Heart left ventricle (tissue), 16 donors: Measurements from ENCODE around the gene NTHL1. TPM values are rescaled to one million over a fixed set of nuclear protein-coding genes. Genes with fewer than 3 reads are reported as not detected.

ENCODE experiments used
- ATAC-seq, 4 donors: fragments of 200-7000 bp; cut with Tn5 transposase; one replicate each; pipeline ENCODE4 v1.9.1; 2020 to 2022; ENCODE audit warnings: moderate library complexity in 4 of 4, mild to moderate bottlenecking in 3 of 4, moderate number of reproducible peaks in 1 of 4
- DNase-seq, 5 donors: peaks; one replicate each; pipeline ENCODE4 v3.0.0-alpha.2; 2020
- H3K27ac ChIP-seq, 12 donors: fragments of 200-600 bp; sonication (generic) in 4 of 12; one replicate each; pipeline versions ENCODE4 v1.5.0 to v1.8.0; 2016 to 2022; ENCODE audit warnings: mild to moderate bottlenecking in 2 of 12
- H3K27me3 ChIP-seq, 9 donors: fragments of 200-600 bp; sonication (generic) in 2 of 9; one replicate each; pipeline versions ENCODE4 v1.5.1 to v1.8.0; 2016 to 2022; ENCODE audit warnings: mild to moderate bottlenecking in 3 of 9
- H3K36me3 ChIP-seq, 9 donors: fragments of 200-600 bp; sonication (generic) in 2 of 9; one replicate each; pipeline versions ENCODE4 v1.5.0 to v1.8.0; 2018 to 2022; ENCODE audit warnings: mild to moderate bottlenecking in 2 of 9
- H3K4me1 ChIP-seq, 12 donors: fragments of 200-600 bp; sonication (generic) in 4 of 12; one replicate each; pipeline versions ENCODE4 v1.5.0 to v1.8.0; 2016 to 2022; ENCODE audit warnings: mild to moderate bottlenecking in 3 of 12
- H3K4me3 ChIP-seq, 12 donors: fragments of 200-600 bp; sonication (generic) in 4 of 12; one replicate each; pipeline versions ENCODE4 v1.5.0 to v1.8.0; 2017 to 2022; ENCODE audit warnings: mild to moderate bottlenecking in 9 of 12, moderate library complexity in 4 of 12
- H3K9me3 ChIP-seq, 12 donors: fragments of 200-600 bp; sonication (generic) in 4 of 12; one replicate each; pipeline versions ENCODE4 v1.5.0 to v1.8.0; 2016 to 2022; ENCODE audit warnings: mild to moderate bottlenecking in 1 of 12
- CTCF ChIP-seq, 12 donors: fragments of 200-600 bp; sonication (generic) in 4 of 12; IDR thresholded peaks; one replicate each; pipeline versions ENCODE4 v1.5.0 to v1.8.0; 2018 to 2022; ENCODE audit warnings: antibody characterized with exemption in 12 of 12, mild to moderate bottlenecking in 5 of 12
- POLR2A ChIP-seq, 2 donors: fragments of 450-650 bp; IDR thresholded peaks; one replicate each; pipeline ENCODE4 v1.6.1; 2017; ENCODE audit warnings: antibody characterized with exemption in 2 of 2, mild to moderate bottlenecking in 2 of 2, moderate library complexity in 2 of 2
- WGBS, 4 donors: extraction: QIAGEN DNeasy Blood & Tissue Kit in 2 of 4; methylation state at CpG; one replicate each; pipeline versions ENCODE4 v1.1.5 to v1.1.7; 2013 to 2018; 5-methylcytosine and 5-hydroxymethylcytosine counted together
- intact Hi-C, 10 donors: fragments of 100-400 bp; cut with DNase I; formaldehyde crosslinking; loops; one replicate each; pipeline versions ENCODE4 v1.11.1 to v1.14.2; 2022
- polyA plus RNA-seq, 2 donors: library from polyadenylated mRNA; stranded (reverse); fragments of 200-250 nt; gene quantifications; one replicate each; pipeline ENCODE4 v1.2.3, GENCODE V29; 2013
- total RNA-seq, 9 donors: library from RNA; depleted of rRNA in 2 of 9; stranded (reverse); fragments of >200 nt in 2 of 9; fragmentation: NEBNext Ultra II Directional in 3 of 9; extraction: Animal tissue kit (Norgen Biotek cat#: 25700) in 3 of 9; gene quantifications; one replicate each; pipeline versions ENCODE4 v1.1.0 to v1.2.4, GENCODE V29; 2016 to 2023
- donor health status: ischemic (EF 13 %, LVEDD 7.1; RV severe dilation, severe dysfunction).
- donor health status: healthy with polysubstance abuse.
- donor health status: DM: no; HTN: yes; CAD: no.
- donor health status: DM: no; HTN: no; CAD: no.
- donor health status: ischemic (EF 25% LVEDD 6.9; RV normal size, moderate dysfunction).
- donor health status: ischemic (EF 25% LVEDD 5.7; RV mildly dilated, moderate dysfunction).
- donor health status: healthy.
- donor health status: DM: yes; HTN: yes; CAD: no.
- donor health status: ischemic (EF 35%, LVEDD 5.7; RV mildly dilated, moderate dysfunction).
- donor health status: nonischemic (EF 11% LVEDD 7.7; RV severe dilation, severe dysfunction).
- donor health status: DM: yes; HTN: yes; CAD: no.
- donor health status: PGD.
- donor health status: ischemic (EF 29% LVEDD 5.4; RV normal size, mild dysfunction).
- donor health status: nonischemic (EF 23%, LVEDD 6.1; RV moderate dilation, normal function).

NTHL1 gene
- total and polyA plus RNA-seq, 11 donors: 9.0 to 32.3 (median 12.2) TPM

DNA sequence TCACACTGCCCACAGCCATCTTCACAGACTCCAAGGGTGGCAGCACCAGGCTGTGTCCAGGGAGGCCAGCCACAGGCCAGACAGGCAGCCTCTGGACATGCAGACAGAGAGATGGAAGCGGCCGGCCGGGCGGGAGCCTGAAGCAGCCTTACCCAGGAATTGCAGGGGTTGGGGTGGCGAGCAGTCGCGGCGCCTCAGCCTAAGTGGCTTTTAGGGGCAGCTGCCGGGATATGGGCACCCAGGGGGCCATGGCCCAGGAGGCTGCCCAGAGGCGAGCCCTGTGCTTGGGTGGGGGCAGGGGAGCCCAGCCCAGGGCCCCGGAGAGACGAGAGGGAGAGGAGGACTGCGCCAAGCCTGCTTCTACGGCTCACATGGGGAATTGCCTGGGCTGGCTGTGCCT lies 22.4 kb downstream of the NTHL1 start:
- peak overlapping the region in 7 of 12 donors; percentile 33 to 97 (median 91) for H3K27ac ChIP-seq
- peaks cover 0 to 9% (median 6%) of the 10 kb centered on the region in 9 donors for H3K36me3 ChIP-seq
- peaks cover 0 to 75% (median 46%) of the 10 kb centered on the region in 12 donors for H3K4me1 ChIP-seq
- H3K9me3 ChIP-seq: no peaks in the 10 kb centered on the region
- peaks cover 6 to 33% (median 16%) of the 10 kb centered on the region in 9 donors for H3K27me3 ChIP-seq
- intact Hi-C loops: loop anchor here in 3 of 10 donors (2.0 to 10.0 kb wide), 2 partner anchors 22 to 60 kb away; partner anchors contain the start of genes NTHL1 (in 1 of the 3) and TSC2 (in 1 of the 3)
- peak overlapping the region in 3 of 12 donors; percentile 57 to 98 (median 90) for H3K4me3 ChIP-seq
- 91 to 95% (median 93%) methylated on average over 11 to 14 of the region's 14 CpGs for WGBS, 4 donors
- DNase-seq: no peak
- ATAC-seq: no peak
- TF ChIP-seq POLR2A (IDR thresholded peaks at IDR 0.05) (no peak), CTCF (IDR thresholded peaks at IDR 0.05) (no peak)

DNA sequence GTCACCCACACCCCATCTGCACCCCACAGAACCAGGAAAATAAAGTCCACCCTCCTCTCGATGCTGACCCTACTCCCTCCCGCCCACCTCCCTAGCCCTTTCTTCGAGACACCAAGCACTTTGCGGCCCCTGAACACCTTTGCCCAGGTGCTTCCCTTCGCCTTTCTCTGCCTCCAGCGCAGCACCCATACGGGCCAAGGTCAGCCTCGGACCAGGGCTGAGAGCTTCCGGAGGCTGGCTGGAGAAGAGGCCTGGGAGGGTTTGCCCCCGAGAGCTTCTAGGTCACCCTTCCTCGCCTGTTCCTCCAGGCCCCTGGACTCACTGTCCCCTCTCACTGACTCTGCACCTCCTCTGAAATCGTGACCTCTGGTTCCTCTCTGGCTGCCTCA lies 23.6 kb downstream of the NTHL1 start:
- WGBS, 4 donors: 72 to 83% (median 81%) methylated on average over 12 of the region's 12 CpGs
- Histone ChIP-seq H3K4me1 (peaks cover 0 to 73% (median 53%) of the 10 kb centered on the region in 12 donors), H3K36me3 (peaks cover 0 to 3% (median 0%) of the 10 kb centered on the region in 9 donors), H3K4me3 (peak overlapping the region in 9 of 12 donors; percentile 28 to 47 (median 42)), H3K27me3 (peaks cover 10 to 45% (median 28%) of the 10 kb centered on the region in 9 donors), H3K27ac (peak overlapping the region; percentile 39 to 97 (median 82)), H3K9me3 (no peaks in the 10 kb centered on the region)
- DNase-seq: no peak
- TF ChIP-seq CTCF (IDR thresholded peaks at IDR 0.05) (no peak), POLR2A (IDR thresholded peaks at IDR 0.05) (no peak)
- intact Hi-C loops: loop anchor here in 4 of 10 donors (2.0 to 10.0 kb wide), 5 partner anchors 23 to 128 kb away; partner anchors contain the start of genes NTHL1 (in 1 of the 4) and TSC2 (in 1 of the 4)
- ATAC-seq: no peak

DNA sequence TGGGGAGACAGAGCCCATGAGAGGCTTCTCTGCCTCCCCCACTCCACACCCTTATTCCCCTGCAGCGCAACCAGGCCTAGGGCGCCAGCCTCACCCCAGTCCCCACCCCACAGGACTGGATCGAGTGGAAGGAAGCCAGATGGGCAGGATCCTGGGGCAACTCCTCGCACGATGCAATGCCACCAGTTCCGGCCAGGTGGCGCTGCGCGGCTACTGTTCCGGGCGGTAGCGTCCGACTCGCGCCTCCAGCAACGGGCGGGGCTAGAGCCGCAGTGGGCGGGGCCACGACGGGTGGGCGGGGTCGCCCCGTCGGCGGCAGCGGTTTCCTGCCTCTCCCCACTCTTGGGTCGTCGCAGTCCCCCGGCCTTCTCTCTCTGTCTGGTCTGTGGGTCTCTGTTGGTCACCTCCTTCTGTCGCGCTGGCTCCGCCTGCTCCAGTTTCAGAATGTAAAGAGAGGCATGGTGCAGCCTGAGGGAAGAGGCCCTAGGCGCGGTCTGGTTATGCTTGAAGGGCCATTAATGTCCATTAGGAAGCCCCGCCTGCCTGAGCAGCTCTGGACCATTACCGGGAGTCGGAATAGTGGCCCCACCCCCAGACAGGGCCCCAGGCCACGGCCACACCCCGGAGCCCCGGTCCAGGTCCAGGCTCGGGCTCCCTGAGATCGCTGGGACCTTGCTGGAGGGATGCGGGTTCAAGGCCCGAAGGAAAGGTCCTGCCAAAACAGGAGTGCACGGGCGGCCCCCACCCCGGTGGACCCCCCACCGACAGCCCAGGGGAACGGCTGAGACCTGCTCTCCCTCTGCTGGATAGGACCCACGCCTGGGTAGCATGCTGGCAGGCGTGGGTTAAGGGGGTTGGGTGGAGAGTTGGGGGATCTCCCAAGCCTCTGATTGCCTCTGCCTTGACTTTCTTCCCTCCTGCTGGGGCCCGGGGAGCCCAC lies 24.3 kb downstream of the NTHL1 start:
- H3K9me3 ChIP-seq: no peaks in the 10 kb centered on the region
- intact Hi-C loops: loop anchor here in 9 of 10 donors (1.0 to 10.0 kb wide), 11 partner anchors 23 to 130 kb away; partner anchors contain the start of genes NTHL1 (in 3 of the 9) and TSC2 (in 3 of the 9)
- ATAC-seq (peak; percentile 85 to 93 (median 86)), DNase-seq (peak; percentile 92 to 97 (median 94))
- no peaks in the 10 kb centered on the region for H3K36me3 ChIP-seq
- H3K27me3 ChIP-seq: peaks cover 10 to 47% (median 32%) of the 10 kb centered on the region in 9 donors
- peak overlapping the region; percentile 39 to 97 (median 82) for H3K27ac ChIP-seq
- H3K4me1 ChIP-seq: peaks cover 0 to 66% (median 50%) of the 10 kb centered on the region in 12 donors
- H3K4me3 ChIP-seq: peak overlapping the region in 10 of 12 donors; percentile 3 to 47 (median 42)
- 14 to 35% (median 17%) methylated on average over 14 to 53 of the region's 53 CpGs for WGBS, 4 donors
- TF ChIP-seq POLR2A (IDR thresholded peaks at IDR 0.05) (peak in 1 of 2 donors; percentile 81), CTCF (IDR thresholded peaks at IDR 0.05) (peak; percentile 90 to 99 (median 96))
